Measurements from ENCODE around the gene FGD5.

Gene FGD5

DNA sequence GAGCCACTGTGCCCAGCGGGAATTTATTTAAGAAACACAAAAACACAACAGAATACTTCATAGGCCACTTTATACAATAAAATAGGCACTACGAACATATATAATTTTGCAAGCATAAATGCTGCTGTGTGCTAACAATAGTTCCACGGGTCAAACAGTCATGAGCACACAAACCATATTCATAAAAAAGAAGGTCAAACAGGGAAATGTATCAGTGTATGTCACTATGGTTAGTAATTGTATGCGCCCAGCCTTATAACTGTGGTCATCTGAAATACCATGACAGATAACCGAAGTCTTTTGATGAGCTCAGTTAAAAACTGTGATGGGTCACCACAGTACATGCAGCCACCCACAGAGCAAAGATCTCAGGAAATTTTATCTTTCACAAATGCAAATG, 90.5 kb downstream of the FGD5 start:
- no peak for DNase-seq

DNA sequence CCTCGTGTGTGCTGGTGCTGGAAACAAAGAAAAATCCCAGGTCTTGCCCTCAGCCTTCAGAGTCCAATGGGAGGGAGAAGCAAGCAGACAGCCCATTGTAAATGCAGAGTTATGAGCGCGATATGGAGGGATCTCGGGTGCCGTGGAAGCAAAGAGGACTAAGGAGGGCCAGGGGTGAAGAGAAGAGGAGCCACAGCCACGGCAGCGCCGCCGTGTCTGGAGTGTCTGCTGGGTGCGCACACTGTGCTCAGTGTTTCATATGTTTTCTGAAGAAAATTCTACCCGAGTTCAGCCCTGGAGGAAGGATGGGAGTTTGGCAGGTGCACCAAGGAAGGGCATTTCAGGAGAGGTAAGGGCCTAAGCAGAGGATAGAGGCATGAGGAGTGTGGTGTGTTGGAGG, 92.9 kb downstream of the FGD5 start:
- DNase-seq, result no peak

DNA sequence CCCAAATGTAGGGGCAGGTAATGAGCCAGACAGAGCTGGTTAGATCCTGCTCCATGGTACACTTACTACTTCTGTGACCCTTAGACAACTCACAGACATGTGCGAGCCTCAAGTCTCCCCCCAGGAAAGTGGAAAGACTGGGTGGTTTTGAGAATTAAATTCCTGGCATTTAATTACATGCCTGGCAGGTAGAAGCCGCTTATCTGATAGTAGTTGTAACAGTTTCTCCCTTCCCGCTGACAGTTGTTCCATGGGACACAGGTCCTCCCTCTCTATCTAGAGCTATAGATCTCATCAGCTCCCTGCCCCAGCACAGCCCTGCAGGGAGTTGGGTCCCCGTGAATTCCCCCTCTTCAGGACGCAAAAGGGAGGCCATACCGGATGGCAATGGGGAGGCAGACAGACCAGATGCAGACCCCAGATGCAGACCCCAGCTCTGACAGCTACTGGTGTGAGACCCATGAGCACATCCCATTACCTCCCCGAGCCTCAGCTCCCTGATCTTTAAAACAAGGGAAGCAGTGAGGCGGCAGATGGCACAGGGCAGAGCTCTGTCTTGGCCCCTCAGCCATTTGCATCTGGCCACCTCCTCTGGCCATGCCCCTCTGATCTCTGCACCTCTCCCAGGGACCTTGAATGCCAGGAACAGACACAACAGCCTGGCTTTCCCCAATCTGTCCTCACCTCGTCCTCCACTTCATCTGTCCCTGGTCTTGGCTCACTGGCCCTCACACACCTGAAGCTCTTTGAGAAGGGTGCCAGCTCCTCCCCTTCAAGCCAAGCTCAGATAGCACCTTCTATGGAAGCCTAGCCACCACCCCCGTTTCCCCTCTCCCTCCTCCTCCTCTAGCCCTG, 94.5 kb downstream of the FGD5 start:
- DNase-seq, result no peak

DNA sequence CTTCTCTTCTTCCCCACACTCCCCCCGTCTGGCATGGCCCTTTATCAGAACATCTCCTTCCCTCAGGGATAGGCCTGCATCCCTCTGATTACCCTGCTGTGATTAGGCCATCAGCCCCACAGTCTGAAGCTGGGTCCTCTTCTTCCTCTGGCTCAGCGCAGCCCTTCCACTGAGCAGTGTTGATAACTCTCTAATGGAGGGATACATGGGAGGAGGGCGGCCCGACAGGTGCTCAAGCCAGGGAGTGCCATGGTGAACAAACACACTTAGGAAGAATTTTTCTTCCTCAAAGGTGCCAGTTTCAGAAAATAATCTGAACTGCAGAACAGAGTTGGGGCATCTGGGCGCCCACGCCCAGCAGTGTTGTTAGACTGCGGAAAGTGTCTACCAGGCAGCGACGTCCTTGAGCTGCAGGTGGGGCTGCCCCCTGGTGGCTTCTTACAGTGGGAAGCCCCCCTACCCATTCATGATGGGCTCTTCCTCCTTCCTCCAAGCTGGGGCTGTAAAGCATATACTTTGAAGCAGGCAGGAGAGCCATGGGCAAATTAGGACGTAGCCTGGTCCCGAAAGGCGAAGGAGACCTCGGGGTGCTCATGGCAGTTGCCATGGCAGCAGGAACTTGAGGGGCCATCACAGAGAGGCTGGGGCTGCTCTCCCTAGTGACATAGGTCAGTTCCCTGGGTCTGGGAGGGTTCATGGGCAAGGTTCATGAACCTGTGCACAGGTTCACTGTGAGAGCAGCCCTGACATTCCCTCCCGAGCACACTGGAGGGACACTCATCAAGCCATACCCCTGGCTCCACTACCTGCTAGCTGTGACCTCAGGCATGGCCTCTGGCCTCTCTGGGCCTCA, 95.4 kb downstream of the FGD5 start:
- DNase-seq, result no peak

DNA sequence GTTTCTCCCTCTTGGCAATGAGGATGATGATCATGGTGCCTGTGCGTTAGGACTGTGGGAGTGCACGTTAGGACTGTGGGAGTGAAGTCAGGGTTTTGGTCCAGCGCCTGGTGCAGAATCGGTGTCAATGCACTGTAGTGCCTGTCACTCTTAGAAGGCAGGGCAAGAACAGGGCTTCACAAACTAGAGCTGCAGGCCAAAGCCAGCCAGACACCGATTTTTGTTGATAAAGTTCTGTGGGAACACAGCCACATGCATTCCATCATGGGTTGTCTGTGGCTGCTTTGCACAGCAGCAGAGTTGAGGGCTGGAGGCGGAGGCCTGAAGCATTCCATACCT, 96.0 kb downstream of the FGD5 start:
- no peak for DNase-seq

DNA sequence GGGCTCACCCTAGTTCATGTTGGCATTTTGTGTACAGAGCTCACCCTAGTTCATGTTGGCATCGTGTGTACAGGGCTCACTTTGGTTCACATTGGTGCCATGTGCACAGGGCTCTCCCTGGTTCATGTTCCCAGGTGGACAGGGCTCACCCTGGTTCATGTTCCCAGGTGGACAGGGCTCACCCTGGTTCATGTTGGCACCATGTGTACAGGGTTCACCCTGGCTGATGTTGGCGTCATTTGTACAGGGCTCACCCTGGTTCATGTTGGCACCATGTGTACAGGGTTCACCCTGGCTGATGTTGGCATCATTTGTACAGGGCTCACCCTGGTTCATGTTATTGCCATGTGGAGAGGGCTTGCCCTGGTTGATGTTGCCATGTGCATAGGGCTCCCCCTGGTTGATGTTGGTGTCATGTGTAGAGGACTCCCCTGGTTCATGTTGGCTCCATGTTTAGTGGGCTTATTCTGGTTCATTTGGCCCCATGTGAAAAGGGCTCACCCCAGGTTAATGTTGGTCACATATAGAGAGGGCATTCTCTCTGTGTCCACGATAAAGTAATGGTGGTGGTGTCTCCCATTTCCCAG, 97.0 kb downstream of the FGD5 start:
- DNase-seq, result no peak

DNA sequence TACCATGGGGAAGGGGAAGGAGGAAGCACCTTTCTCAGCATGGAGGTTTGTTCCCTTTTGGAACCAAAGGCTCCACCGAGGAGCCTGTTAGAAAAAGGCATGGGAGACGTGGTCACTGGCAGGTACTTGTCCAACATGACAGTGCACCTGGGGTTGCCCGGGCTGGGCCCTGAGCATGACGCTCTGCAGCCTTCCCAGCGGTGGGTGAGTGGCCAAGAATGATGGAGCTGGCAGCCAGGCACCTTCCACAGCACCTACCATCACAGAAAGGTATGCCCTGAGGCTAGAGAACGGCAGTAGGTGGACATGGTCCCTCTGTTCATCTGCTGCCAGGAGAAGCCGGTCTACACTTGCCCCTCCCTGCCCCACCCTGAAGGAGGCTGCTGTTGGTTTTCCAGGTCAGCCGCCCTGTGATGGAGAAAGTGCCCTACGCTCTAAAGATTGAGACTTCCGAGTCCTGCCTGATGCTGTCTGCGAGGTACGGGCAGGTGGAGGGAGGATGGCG, 99.6 kb downstream of the FGD5 start:
- no peak for DNase-seq

DNA sequence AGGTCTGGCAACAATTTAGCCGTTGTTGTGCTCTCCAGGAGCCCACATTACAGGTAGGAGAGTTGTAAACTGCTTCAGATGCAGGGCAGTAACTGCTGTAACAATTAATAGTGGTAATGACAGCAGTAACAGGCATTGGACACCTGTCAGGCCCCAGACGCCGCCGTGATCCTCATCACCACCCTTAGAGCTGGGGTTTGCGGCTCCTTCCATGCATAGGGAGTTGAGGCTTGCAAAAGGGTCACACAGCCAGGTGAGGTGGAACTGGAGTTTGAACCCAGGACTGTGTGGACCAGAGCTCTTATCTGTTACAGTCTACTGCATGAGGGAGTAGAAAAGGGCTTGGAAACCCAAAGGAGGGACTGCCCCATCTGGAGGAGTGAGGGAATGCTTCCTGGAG, 101.8 kb downstream of the FGD5 start:
- no peak for DNase-seq

DNA sequence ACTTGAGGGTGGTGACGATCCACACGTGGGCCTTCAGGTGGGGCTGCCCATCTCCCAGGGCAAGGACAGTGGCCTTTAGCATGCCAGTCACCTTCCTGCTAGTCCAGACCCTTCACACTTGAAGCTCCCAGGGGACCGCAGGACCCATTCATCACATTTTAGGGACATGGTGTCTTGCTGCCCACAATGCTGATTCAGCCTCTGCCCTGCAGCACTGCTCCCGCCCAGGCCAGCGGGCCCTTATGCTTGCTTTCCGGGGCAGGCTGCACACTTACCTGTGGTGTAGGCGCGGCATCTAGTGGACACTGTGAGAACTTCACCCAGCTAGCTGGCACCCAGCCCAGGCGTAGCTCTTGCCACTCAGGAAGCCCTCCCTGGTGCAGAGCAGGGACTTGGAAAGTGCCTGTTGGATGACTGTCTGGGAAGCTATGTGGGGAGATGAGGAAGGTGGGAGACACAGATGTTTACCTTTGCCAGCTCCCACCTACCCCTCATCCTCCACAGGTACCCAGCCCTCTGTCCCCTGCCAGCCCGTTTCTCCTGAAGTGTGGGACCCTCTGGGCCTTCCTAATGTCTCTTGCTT, 102.4 kb downstream of the FGD5 start:
- no peak for DNase-seq

DNA sequence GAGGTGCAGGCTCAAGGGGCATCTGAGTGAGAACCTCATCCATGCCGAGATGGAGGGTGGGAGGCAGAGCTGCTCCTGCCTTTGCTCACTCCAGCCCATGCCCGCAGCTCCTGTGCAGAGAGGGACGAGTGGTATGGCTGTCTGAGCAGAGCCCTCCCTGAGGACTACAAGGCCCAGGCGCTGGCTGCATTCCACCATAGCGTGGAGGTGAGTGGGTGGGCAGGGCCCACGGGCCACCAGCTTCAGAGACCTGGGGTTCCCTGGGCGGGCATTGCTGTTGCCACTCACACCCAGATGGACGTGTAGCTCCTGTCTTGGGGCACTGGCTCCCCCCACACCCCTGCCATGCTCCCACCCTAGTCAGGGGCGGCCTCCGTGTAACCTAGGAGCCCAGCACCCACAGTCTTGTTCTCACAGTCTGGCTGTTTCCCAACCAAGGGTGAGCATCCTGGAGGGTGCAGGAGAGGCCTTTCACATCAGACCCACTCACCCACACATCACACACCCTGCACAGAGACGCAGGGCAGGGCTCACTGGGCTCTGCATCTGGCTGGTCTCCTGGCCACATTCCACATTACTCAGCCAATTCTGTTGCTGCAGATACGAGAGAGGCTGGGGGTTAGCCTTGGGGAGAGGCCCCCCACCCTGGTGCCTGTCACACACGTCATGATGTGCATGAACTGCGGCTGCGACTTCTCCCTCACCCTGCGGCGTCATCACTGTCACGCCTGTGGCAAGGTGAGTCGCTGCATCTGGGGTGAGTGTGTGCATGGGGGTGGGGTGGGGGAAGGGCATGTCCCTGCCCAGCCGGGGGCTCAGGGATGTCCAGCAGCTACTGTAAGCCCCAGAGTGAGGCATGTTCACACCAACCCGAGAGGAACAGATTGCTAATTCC, 103.3 kb downstream of the FGD5 start:
- DNase-seq, result no peak

DNA sequence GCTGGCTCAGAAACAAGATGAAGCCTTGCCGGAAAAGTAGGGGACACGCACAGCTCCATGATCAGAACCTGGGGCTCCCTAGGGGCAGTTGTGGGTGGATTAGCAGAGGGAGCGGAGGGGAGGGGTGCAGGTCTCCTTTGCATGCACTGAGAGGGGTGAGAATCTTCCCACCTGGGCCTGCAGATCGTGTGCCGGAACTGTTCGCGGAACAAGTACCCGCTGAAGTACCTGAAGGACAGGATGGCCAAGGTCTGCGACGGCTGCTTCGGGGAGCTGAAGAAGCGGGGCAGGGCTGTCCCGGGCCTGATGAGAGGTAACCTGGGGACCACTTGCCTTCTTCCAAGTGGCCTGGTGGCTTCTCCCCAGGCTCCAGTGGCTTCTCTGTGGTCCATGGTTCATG, 104.1 kb downstream of the FGD5 start:
- no peak for DNase-seq

DNA sequence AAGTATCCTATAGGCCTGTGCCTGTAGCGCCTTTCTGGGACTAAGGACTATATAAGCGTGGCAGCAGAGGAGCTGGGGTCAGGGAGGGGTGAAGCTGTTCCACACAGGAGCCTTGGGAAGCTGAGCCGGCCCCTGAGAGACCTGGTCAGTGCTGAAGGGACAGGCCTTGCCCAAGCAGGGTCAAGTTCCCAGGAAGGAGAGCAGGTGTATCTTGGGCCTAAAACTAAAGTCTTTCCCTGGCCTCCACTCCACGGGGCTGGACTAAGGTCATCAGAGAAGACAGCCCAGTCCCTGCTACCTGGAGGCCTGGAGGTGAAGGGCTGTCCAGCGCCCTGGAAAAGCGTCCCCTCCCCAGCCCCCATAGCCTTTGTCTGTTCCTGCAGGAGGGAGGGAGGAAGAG, 104.7 kb downstream of the FGD5 start:
- no peak for DNase-seq

DNA sequence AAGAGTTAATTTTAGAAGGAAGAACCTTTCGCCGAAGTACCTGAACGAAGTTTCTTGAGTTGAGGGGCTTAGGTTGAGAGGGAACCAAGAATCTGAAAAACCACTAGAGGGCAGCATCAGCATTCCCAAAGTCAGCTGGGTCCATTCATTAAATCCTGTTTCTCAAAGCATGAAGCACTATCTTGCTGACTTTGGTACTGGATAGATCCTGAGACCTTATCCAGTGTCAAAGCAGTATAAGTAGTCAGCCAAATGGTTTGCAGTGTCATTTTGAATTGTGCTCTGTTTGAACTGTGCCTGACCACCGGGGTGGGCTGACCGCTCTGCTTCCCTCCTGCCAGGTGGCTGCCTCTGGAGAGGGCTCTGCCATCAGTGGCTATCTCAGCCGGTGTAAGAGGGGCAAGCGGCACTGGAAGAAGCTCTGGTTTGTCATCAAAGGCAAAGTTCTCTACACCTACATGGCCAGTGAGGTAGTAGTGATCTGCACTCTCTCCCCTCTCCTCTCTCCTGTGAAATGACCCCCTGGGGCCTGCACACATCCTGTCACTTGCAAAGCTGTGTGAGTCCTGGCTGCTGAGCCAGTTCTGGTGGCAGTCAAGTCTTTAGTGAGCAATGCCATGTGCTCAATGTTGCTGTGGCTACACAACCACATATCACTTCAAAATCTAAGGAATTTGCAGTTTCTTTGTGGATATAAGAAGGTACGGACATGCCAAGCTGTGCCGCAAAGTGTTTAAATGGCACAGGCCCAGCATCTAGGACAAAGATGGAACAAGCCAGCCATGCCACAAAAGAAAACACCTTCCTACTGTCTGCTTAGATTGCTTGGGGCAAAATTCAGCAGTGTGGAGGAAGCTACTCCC, 107.2 kb downstream of the FGD5 start:
- DNase-seq, result no peak

DNA sequence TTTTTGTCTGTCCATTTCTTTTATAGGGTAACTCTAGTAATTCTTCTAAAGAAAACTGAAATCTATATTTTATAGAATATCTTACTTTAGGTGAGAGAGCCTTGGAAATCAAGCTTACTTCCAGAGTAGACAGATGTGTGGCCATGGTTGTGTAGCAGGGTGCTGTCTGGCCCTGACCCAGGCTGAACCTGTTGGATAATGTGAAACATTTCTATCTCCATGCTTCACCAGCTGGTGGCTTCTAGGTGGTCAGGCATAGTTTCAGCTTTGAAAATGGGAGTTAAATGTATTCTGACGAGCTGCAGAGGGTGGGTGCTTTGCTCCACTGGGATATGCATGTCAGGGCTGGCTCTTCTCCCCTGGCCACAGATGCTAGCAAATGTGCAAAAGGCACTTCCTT, 107.8 kb downstream of the FGD5 start:
- DNase-seq, result no peak

DNA sequence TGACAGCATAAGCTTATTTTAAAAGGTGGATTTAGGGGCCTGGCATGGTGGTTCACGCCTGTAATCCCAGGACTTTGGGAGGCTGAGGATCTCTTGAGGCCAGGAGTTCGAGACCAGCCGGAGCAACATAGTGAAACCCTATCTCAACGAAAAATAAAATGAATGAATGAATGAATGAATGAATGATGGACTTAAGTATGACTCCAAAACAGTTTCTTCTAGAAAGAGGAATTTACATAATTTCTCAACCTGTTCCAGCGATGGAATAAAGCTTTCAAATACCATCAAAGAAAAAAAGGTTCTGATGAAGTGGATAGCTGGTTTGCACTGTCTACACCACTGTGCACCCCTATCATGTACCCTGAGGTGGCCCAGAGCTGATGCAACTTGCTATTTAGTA, 108.5 kb downstream of the FGD5 start:
- no peak for DNase-seq

DNA sequence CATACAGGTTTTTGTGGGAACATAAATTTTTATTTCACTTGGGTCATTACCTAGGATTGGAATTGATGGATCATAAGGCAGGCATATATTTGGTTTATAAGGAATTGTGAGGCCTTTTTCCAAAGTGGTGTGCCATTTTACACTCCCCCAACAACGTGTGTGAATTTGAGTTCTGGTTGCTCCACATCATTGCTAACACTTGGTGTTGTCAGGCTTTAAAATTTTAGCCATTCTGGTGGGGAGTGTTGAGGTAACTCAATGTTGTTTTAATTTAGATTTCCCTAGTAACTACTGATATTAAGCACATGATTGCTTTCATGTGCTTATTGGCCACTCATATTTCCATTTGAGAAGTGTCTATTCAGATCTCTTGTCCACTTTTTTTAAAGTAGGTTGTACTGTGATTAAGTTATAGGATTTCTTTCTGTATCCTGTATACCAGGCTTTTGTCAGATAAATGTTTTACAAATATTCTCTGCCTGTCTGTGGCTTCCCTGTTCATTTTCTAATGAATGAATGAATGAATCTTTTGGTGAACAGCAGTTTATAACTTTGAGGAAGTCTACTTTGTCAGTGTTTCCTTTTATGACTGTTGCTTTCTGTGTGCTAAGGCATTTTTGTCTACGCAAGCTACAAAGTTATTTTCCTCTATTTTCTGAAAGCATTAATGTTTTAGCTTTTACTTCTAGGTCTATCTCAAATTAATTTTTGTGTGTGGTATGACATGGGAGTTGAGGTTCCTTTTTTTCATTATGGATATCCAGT, 110.7 kb downstream of the FGD5 start:
- no peak for DNase-seq

DNA sequence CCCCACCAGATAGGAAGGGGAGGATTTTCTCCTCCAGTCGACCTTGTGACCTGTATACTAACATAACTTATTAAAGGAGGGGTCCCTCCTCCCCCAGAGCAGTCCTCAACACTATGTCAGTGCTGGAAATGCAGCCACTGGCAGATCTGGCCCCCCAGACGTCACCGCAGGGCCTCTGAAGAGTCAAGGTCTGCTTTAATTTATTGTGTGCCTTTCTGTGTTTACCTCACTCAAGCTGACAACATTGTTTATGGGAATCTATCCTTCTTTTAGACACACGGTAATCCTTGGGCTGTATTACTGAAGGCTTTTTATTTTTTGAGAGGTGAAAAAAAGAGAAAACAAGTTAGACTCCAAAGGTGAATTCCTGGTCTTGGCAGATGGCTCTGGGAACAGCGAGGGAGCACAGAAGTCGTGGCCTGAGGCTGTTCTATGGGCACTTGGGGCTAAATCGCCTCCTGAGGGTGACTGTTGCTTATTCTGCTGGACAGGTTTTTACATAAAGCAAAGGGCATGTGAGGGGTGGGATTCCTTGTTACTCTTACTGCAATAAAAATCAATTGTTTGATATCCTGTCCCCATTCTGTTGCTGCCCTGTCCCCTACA, 115.2 kb downstream of the FGD5 start:
- DNase-seq, result no peak

DNA sequence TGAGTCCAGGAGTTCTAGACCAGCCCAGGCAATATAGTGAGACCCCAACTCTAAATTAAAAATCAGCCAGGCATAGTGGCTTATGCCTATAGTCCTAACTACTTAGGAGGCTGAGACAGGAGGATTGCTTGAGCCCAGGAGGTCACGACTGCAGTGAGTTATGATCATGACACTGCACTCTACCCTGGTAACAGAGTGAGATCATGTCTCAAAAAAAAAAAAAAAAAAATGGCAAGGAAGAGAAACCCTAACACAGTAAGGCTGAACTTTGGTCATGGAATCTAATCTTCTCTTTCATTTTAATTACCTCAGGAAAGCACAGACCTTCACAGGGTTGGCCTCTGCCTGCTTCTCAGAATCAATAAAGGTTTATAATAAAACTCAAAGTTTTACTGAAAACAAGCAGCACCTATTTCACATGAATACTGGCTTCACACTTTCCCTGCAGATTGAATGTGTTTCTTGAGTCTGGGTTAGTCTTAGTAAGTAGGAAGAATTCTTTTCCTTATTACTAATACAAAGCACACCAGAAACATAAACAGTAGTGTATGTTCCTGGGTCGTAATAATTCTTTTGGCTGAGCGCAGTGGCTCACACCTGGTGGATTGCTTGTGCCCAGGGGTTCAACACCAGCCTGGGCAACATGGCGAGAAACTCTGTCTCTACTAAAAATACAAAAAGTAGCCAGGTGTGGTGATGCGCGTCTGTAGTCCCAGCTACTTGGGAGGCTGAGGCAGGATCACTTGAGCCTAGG, 117.0 kb downstream of the FGD5 start:
- DNase-seq, result no peak

DNA sequence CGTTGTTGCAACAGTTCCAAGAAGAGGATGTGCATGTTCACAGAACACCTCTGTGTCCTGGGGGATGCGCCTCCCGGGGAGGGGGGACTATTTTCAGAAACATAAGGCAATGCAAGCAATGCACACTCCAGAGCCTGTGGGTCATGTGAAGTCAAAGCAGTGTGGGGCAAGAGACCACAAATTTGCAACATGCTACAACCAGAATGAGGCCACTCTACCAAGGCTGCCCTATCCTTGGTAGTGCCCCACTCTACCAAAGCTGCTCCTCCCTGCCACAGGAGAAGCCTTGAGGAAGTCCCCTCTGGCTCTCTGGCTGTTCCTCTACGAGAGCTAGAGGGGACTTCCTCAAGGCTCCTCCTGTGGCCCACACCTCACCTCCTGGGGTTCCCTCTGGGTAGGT, 120.2 kb downstream of the FGD5 start:
- no peak for DNase-seq
